ENCODE results near the gene SOX11.

The SOX11 gene

GRCh38 chr2:5725072-5725471 lies 32.9 kb downstream of the SOX11 start:
- DNase-seq (ENCODE audit: low read depth): no peak

GRCh38 chr2:5725794-5726463 lies 33.7 kb downstream of the SOX11 start:
- DNase-seq (ENCODE audit: low read depth): no peak

GRCh38 chr2:5727235-5727634 lies 35.1 kb downstream of the SOX11 start:
- DNase-seq (ENCODE audit: low read depth): no peak

GRCh38 chr2:5729416-5729815 lies 37.2 kb downstream of the SOX11 start:
- no peak for DNase-seq (ENCODE audit: low read depth)

GRCh38 chr2:5730386-5730785 lies 38.2 kb downstream of the SOX11 start:
- no peak for DNase-seq (ENCODE audit: low read depth)

- DNase-seq (ENCODE audit: low read depth): no peak
These were observed 42.8 kb downstream of the SOX11 start for GRCh38 chr2:5734859-5735520.

GRCh38 chr2:5735521-5735861 lies 43.3 kb downstream of the SOX11 start:
- no peak for DNase-seq (ENCODE audit: low read depth)

- DNase-seq (ENCODE audit: low read depth): no peak
These were observed 43.9 kb downstream of the SOX11 start for GRCh38 chr2:5736050-5736449.

GRCh38 chr2:5736886-5737285 lies 44.7 kb downstream of the SOX11 start:
- DNase-seq (ENCODE audit: low read depth): no peak

GRCh38 chr2:5740053-5740452 lies 47.9 kb downstream of the SOX11 start:
- no peak for DNase-seq (ENCODE audit: low read depth)

GRCh38 chr2:5740817-5741216 lies 48.6 kb downstream of the SOX11 start:
- DNase-seq (ENCODE audit: low read depth): no peak

GRCh38 chr2:5741242-5741641 lies 49.1 kb downstream of the SOX11 start:
- DNase-seq (ENCODE audit: low read depth): no peak

- no peak for DNase-seq (ENCODE audit: low read depth)
These were observed 49.9 kb downstream of the SOX11 start for GRCh38 chr2:5742126-5742525.

- no peak for DNase-seq (ENCODE audit: low read depth)
These were observed 56.2 kb downstream of the SOX11 start for GRCh38 chr2:5748391-5748790.

GRCh38 chr2:5748946-5749345 lies 56.8 kb downstream of the SOX11 start:
- DNase-seq (ENCODE audit: low read depth): no peak

GRCh38 chr2:5749347-5749746 lies 57.2 kb downstream of the SOX11 start:
- DNase-seq (ENCODE audit: low read depth): no peak
